Prostate gland (tissue), 2 donors: ENCODE data around the gene NOS1AP.

Experiments
- CTCF ChIP-seq, 4 experiments: fragments of 200-600 bp in 2 of 4; fragments of 450-650 bp in 2 of 4; sonication (generic) in 2 of 4; IDR thresholded peaks; 1 replicate in 3 of 4; 2 replicates in 1 of 4; pipeline ENCODE4 v1.5.1; 2016 to 2019; ENCODE audit warnings: antibody characterized with exemption in 4 of 4, mild to moderate bottlenecking in 2 of 4, moderate library complexity in 2 of 4
- POLR2A ChIP-seq: fragments of 450-650 bp; IDR thresholded peaks from one replicate; pipeline ENCODE4 v1.6.1; 2016; ENCODE audit warnings: antibody characterized with exemption, mild to moderate bottlenecking

GRCh38 chr1:162193815-162194214 lies 124.3 kb downstream of the NOS1AP start:
- no peak for TF ChIP-seq CTCF (IDR thresholded peaks at IDR 0.05)
- no peak for TF ChIP-seq POLR2A
